ENCODE data around the gene ACOX1. TPM values are rescaled to one million over a fixed set of nuclear protein-coding genes. Genes with fewer than 3 reads are reported as not detected.

Gene ACOX1
- polyA plus RNA-seq, 1 of the 3 experiments (the other 2 are of a cell fraction): 21.5 TPM

- POLR2A ChIA-PET: interaction anchor here (0.6 to 0.9 kb wide), 3 partner anchors 82 to 105 kb away, joined by 3 read pairs; partner anchors contain the start of gene MRPL38
- H3K27me3 ChIP-seq (ENCODE audit: insufficient read depth): no peaks in the 10 kb centered on the region
Measured at GRCh38 chr17:76009969-76010661, 31.1 kb upstream of the ACOX1 start.

GRCh38 chr17:76009447-76009846 lies 30.5 kb upstream of the ACOX1 start:
- H3K9me2 ChIP-seq: no peaks in the 10 kb centered on the region
- H3K36me3 ChIP-seq (replicated peaks in 1 of 2; ENCODE audit: control insufficient read depth in 1 of 2, insufficient read depth in 2 of 2, low read length in 1 of 2): no peaks in the 10 kb centered on the region
- WGBS (ENCODE audit: low lambda C conversion rate): 85% methylated on average over 20 of the region's 20 CpGs
- H3K9me3 ChIP-seq: no peaks in the 10 kb centered on the region
- H4K20me1 ChIP-seq (ENCODE audit: insufficient read depth): no peaks in the 10 kb centered on the region
- TF ChIP-seq CTCF (IDR thresholded peaks at IDR 0.05): no peak
- TF ChIP-seq ELF1 (IDR thresholded peaks at IDR 0.05): no peak
- TF ChIP-seq FOXJ3 (CRISPR knock-in tag; IDR thresholded peaks at IDR 0.05): no peak
- no peak for TF ChIP-seq RCOR1 (IDR thresholded peaks at IDR 0.05; ENCODE audit: low read length)
- no peak for TF ChIP-seq MXI1 (IDR thresholded peaks at IDR 0.05; ENCODE audit: low read depth, low read length)
- no peak for TF ChIP-seq RFX5 (IDR thresholded peaks at IDR 0.05; ENCODE audit: low read length)
- no peak for TF ChIP-seq SIN3A (IDR thresholded peaks at IDR 0.05; ENCODE audit: borderline replicate concordance, low read depth, low read length)
- no peak for TF ChIP-seq RXRA (IDR thresholded peaks at IDR 0.05; ENCODE audit: borderline replicate concordance, low read depth)
- no peak for TF ChIP-seq GABPA (IDR thresholded peaks at IDR 0.05; ENCODE audit: low read depth)
- H3F3A ChIP-seq (replicated peaks; ENCODE audit: insufficient read depth): peaks cover 8% of the 10 kb centered on the region
- H3K4me2 ChIP-seq: no peak overlapping the region
- no peaks in the 10 kb centered on the region for H3K79me2 ChIP-seq (ENCODE audit: insufficient read depth)
- H3K4me1 ChIP-seq (ENCODE audit: control insufficient read depth in 1 of 2, insufficient read depth in 2 of 2, low read depth in 1 of 2, low read length in 1 of 2): peaks cover 6 to 20% of the 10 kb centered on the region in 2 experiments; a peak in 3 of 4 replicates
- no peaks in the 10 kb centered on the region for H3K27me3 ChIP-seq (ENCODE audit: insufficient read depth)
- no peak overlapping the region for H3K9ac ChIP-seq
- no peak overlapping the region for H3K4me3 ChIP-seq (ENCODE audit: low read depth in 2 of 2, low read length in 1 of 2)
- no peak for DNase-seq
- no peak overlapping the region for H3K27ac ChIP-seq (ENCODE audit: low read depth in 2 of 2, low read length in 1 of 2)
- ChIA-PET POLR2A (no interaction called here), CTCF (interaction anchor here (0.5 to 14.6 kb wide), 13 partner anchors 8 to 330 kb away, joined by 3 to 231 read pairs (median 4); partner anchors contain the start of genes CDK3, MRPL38 and WBP2)
- no peak overlapping the region for H2AFZ ChIP-seq (ENCODE audit: low read depth)

More at GRCh38 chr17:76009969-76010661, 31.1 kb upstream of the ACOX1 start:
- Histone ChIP-seq H3K9ac (no peak overlapping the region), H3K4me1 (ENCODE audit: control insufficient read depth in 1 of 2, insufficient read depth in 2 of 2, low read depth in 1 of 2, low read length in 1 of 2) (peaks cover 10 to 15% of the 10 kb centered on the region in 2 experiments; a peak in 3 of 4 replicates), H2AFZ (ENCODE audit: low read depth) (no peak overlapping the region), H3K9me2 (no peaks in the 10 kb centered on the region), H3K4me3 (ENCODE audit: low read depth in 2 of 2, low read length in 1 of 2) (no peak overlapping the region), H3F3A (replicated peaks; ENCODE audit: insufficient read depth) (peaks cover 4% of the 10 kb centered on the region), H4K20me1 (ENCODE audit: insufficient read depth) (no peaks in the 10 kb centered on the region), H3K4me2 (no peak overlapping the region), H3K27ac (ENCODE audit: low read depth in 2 of 2, low read length in 1 of 2) (no peak overlapping the region), H3K79me2 (ENCODE audit: insufficient read depth) (no peaks in the 10 kb centered on the region), H3K36me3 (replicated peaks in 1 of 2; ENCODE audit: control insufficient read depth in 1 of 2, insufficient read depth in 2 of 2, low read length in 1 of 2) (no peaks in the 10 kb centered on the region), H3K9me3 (no peaks in the 10 kb centered on the region)
- CTCF ChIA-PET: interaction anchor here (0.5 to 14.6 kb wide), 17 partner anchors 8 to 329 kb away, joined by 3 to 231 read pairs (median 6); partner anchors contain the start of genes CDK3, MRPL38 and WBP2
- WGBS (ENCODE audit: low lambda C conversion rate): 79% methylated on average over 21 of the region's 21 CpGs
- TF ChIP-seq RFX5 (IDR thresholded peaks at IDR 0.05; ENCODE audit: low read length): no peak
- TF ChIP-seq EP300 (IDR thresholded peaks at IDR 0.05; ENCODE audit: borderline replicate concordance in 1 of 2, low read depth in 1 of 2, low read length in 1 of 2): no peak
- no peak for TF ChIP-seq RCOR1 (IDR thresholded peaks at IDR 0.05; ENCODE audit: low read length)
- TF ChIP-seq NRF1 (IDR thresholded peaks at IDR 0.05; ENCODE audit: low read depth, low read length): no peak
- DNase-seq: no peak

Data from SK-N-SH (cell line).